ENCODE measurements around the gene UGP2.

DNA sequence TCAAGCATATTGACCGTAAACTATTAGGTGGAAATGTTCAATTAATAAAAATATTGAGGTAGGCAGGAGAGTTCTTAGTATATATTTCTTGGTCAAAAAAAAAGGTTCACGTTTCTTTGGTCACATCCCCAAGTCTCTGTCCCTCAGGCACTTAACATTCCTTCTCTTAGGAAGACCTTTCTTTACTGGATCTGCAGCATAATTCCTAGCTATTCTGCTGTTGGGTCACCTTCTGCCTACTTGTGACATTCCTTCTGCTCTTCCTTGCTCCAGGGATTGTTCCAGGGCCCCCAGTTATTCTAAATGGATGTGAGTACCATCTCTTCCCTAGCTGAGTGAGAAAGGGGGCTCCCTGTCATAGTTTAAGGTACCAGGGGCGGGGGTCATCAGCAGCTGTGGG is 4.2 kb downstream of the UGP2 start:
- no peak for TF ChIP-seq POLR2AphosphoS5 (IDR thresholded peaks at IDR 0.05; ENCODE audit: low read depth, low read length)
- TF ChIP-seq POLR2A (IDR thresholded peaks at IDR 0.05; ENCODE audit: low read depth, low read length) = no peak
- no peak for TF ChIP-seq TAF1 (IDR thresholded peaks at IDR 0.05; ENCODE audit: low read depth, low read length)
- TF ChIP-seq SPI1 (IDR thresholded peaks at IDR 0.05; ENCODE audit: low read depth, low read length) = no peak
- no peak for TF ChIP-seq POU2F2 (IDR thresholded peaks at IDR 0.05; ENCODE audit: low read depth, low read length)
